ENCODE measurements around the gene FBXO36.
A peak's percentile ranks its signal among the peaks of the same experiment; 100 is the strongest.

DNA sequence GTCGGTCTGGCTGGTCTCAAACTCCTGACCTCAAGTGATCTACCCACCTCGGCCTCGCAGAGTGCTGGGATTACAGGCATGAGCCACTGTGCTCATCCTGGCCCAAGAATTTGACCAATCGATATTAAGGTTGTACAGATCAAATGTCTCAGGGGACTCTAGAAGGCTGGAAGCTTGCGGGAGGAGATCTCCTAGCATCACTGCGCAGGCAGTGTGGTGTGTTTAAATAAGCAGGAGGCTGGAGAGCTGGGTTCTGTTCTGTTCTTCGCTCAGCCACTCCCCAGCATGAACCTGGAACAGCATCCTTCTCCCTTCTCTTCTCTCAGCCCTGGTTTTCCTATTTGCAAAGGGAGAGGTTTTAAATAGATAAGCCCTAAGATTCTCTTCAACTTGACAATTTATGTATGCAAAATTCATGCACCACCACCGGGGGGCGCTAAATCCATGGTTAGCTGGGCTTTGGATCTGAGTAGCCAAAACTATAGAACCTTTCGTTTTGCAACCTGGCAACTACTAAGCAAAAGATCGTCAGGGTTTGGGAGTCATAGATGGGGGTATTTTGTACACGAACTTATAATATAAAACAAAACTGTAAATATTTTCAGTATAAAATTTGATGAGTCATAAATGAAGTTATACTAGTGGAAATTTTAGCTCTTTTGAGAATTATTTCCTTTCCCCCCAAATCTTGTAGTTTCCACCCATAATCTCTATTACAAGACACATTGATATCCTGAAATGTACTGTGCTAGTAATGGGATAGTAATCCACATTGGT is 85.8 kb downstream of the FBXO36 start:
- TF ChIP-seq SMC3 (IDR thresholded peaks at IDR 0.05; ENCODE audit: borderline replicate concordance, low read length) (peak; percentile 82), SP1 (IDR thresholded peaks at IDR 0.05; ENCODE audit: low read depth, low read length) (no peak), ZZZ3 (IDR thresholded peaks at IDR 0.05; ENCODE audit: control insufficient read depth, insufficient read length, low read depth) (no peak), EP300 (IDR thresholded peaks at IDR 0.05; ENCODE audit: borderline replicate concordance in 1 of 2, control insufficient read depth in 1 of 2, low read depth in 2 of 2, low read length in 2 of 2) (no peak)
- TF ChIP-seq, protein P1, sequence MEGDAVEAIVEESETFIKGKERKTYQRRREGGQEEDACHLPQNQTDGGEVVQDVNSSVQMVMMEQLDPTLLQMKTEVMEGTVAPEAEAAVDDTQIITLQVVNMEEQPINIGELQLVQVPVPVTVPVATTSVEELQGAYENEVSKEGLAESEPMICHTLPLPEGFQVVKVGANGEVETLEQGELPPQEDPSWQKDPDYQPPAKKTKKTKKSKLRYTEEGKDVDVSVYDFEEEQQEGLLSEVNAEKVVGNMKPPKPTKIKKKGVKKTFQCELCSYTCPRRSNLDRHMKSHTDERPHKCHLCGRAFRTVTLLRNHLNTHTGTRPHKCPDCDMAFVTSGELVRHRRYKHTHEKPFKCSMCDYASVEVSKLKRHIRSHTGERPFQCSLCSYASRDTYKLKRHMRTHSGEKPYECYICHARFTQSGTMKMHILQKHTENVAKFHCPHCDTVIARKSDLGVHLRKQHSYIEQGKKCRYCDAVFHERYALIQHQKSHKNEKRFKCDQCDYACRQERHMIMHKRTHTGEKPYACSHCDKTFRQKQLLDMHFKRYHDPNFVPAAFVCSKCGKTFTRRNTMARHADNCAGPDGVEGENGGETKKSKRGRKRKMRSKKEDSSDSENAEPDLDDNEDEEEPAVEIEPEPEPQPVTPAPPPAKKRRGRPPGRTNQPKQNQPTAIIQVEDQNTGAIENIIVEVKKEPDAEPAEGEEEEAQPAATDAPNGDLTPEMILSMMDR (IDR thresholded peaks at IDR 0.05 in 2 of 3, conservative IDR thresholded peaks at IDR 0.05 in 1 of 3; ENCODE audit: control insufficient read depth in 2 of 3, extremely low read depth in 1 of 3, insufficient read depth in 1 of 3, low read depth in 3 of 3, low read length in 3 of 3): peak; percentile 80 to 84 (median 80)

Measured in GM12878 (cell line).